ENCODE data around the gene ABLIM3. TPM values are rescaled to one million over a fixed set of nuclear protein-coding genes. Genes with fewer than 3 reads are reported as not detected.

ABLIM3 gene
- total and polyA plus RNA-seq, 12 donors: 1.6 to 27.6 (median 12.9) TPM

GRCh38 chr5:149228618-149229297, 87.5 kb downstream of the ABLIM3 start:
- Histone ChIP-seq H3K4me1 (replicated peaks in 1 of 2) (peaks cover 4 to 6% of the 10 kb centered on the region in 2 donors), H3K27me3 (no peaks in the 10 kb centered on the region), H3K27ac (peak overlapping the region in 1 of 5 donors; percentile 36), H3K9me3 (replicated peaks in 1 of 3) (no peaks in the 10 kb centered on the region), H3K36me3 (replicated peaks in 1 of 2) (no peaks in the 10 kb centered on the region), H3K4me3 (no peak overlapping the region)
- intact Hi-C loops (cut with DNase I): no loop called here
- DNase-seq: peak; percentile 39 to 85 (median 72)
- peak; percentile 65 to 92 (median 82) for TF ChIP-seq CTCF (IDR thresholded peaks at IDR 0.05)
- TF ChIP-seq POLR2A (IDR thresholded peaks at IDR 0.05): no peak
- WGBS, 4 donors: 28 to 38% (median 31%) methylated on average over 5 of the region's 5 CpGs

GRCh38 chr5:149229298-149229937, 88.1 kb downstream of the ABLIM3 start:
- no peak overlapping the region for H3K27ac ChIP-seq
- H3K27me3 ChIP-seq: no peaks in the 10 kb centered on the region
- intact Hi-C loops (cut with DNase I): no loop called here
- no peaks in the 10 kb centered on the region for H3K36me3 ChIP-seq (replicated peaks in 1 of 2)
- no peaks in the 10 kb centered on the region for H3K9me3 ChIP-seq (replicated peaks in 1 of 3)
- peaks cover 4 to 6% of the 10 kb centered on the region in 2 donors for H3K4me1 ChIP-seq (replicated peaks in 1 of 2)
- TF ChIP-seq CTCF (IDR thresholded peaks at IDR 0.05) (peak in 1 of 6 experiments; percentile 15), POLR2A (IDR thresholded peaks at IDR 0.05) (no peak)
- DNase-seq: no peak
- WGBS, 4 donors: 42 to 49% (median 47%) methylated on average over 6 of the region's 6 CpGs
- H3K4me3 ChIP-seq: no peak overlapping the region

GRCh38 chr5:149235841-149236240, 94.5 kb downstream of the ABLIM3 start:
- TF ChIP-seq POLR2A (IDR thresholded peaks at IDR 0.05): no peak
- no peak for TF ChIP-seq CTCF (IDR thresholded peaks at IDR 0.05)
- intact Hi-C loops (cut with DNase I): no loop called here
- Histone ChIP-seq H3K4me1 (replicated peaks in 1 of 2) (no peaks in the 10 kb centered on the region), H3K27ac (no peak overlapping the region), H3K27me3 (no peaks in the 10 kb centered on the region), H3K4me3 (no peak overlapping the region), H3K36me3 (replicated peaks in 1 of 2) (no peaks in the 10 kb centered on the region), H3K9me3 (replicated peaks in 1 of 3) (no peaks in the 10 kb centered on the region)
- no peak for DNase-seq

- intact Hi-C loops (cut with DNase I): no loop called here
- H3K27ac ChIP-seq: no peak overlapping the region
- H3K9me3 ChIP-seq (replicated peaks in 1 of 3): no peaks in the 10 kb centered on the region
- DNase-seq: no peak
- H3K4me3 ChIP-seq: no peak overlapping the region
- H3K27me3 ChIP-seq: no peaks in the 10 kb centered on the region
- no peaks in the 10 kb centered on the region for H3K4me1 ChIP-seq (replicated peaks in 1 of 2)
- H3K36me3 ChIP-seq (replicated peaks in 1 of 2): no peaks in the 10 kb centered on the region
- TF ChIP-seq POLR2A (IDR thresholded peaks at IDR 0.05) (no peak), CTCF (IDR thresholded peaks at IDR 0.05) (no peak)
- 52 to 67% (median 61%) methylated on average over 4 of the region's 4 CpGs for WGBS, 4 donors
These were observed 96.4 kb downstream of the ABLIM3 start for GRCh38 chr5:149237662-149238061.

Measured in adrenal gland (tissue), 12 donors.